GM23338 (cell line): Measurements from ENCODE around the gene GPATCH8. TPM values are rescaled to one million over a fixed set of nuclear protein-coding genes. Genes with fewer than 3 reads are reported as not detected.
A peak's percentile ranks its signal among the peaks of the same experiment; 100 is the strongest.

Experiments
- ATAC-seq: fragments of 200-7000 bp; cut with Tn5 transposase; 3 replicates; pipeline ENCODE4 v1.9.1; 2020
- DNase-seq: peaks from one replicate; pipeline ENCODE4 v3.0.0-alpha.2; 2015; ENCODE audit warnings: low spot score
- H2AFZ ChIP-seq: fragments of 200-600 bp; sonication (generic); 2 replicates; pipeline ENCODE4 v1.8.0; 2016; ENCODE audit warnings: antibody characterized with exemption, mild to moderate bottlenecking, moderate library complexity
- H3F3A ChIP-seq: fragments of 200-600 bp; sonication (generic); replicated peaks from 2 replicates; pipeline ENCODE4 v1.8.0; 2017; ENCODE audit warnings: antibody characterized with exemption, mixed run types, low read depth
- H3K27ac ChIP-seq: fragments of 200-600 bp; sonication (generic); 2 replicates; pipeline ENCODE4 v1.6.1; 2016; ENCODE audit warnings: low read depth
- H3K27me3 ChIP-seq: fragments of 200-600 bp; sonication (generic); 2 replicates; pipeline ENCODE4 v1.8.0; 2016; ENCODE audit warnings: mild to moderate bottlenecking, mixed run types, moderate library complexity; ENCODE audit not compliant: insufficient read depth
- H3K36me3 ChIP-seq: fragments of 200-600 bp; sonication (generic); 2 replicates; pipeline ENCODE4 v1.8.0; 2016; ENCODE audit warnings: mild to moderate bottlenecking; ENCODE audit not compliant: insufficient read depth
- H3K4me1 ChIP-seq: fragments of 200-600 bp; sonication (generic); 2 replicates; pipeline ENCODE4 v1.8.0; 2016; ENCODE audit warnings: mild to moderate bottlenecking, moderate library complexity; ENCODE audit not compliant: insufficient read depth
- H3K4me2 ChIP-seq: fragments of 200-600 bp; sonication (generic); 2 replicates; pipeline ENCODE4 v1.7.1; 2017; ENCODE audit warnings: mixed run types
- H3K4me3 ChIP-seq: fragments of 200-600 bp; sonication (generic); 2 replicates; pipeline ENCODE4 v1.6.1; 2016; ENCODE audit warnings: mixed run types
- H3K79me2 ChIP-seq: fragments of 200-600 bp; sonication (generic); replicated peaks from 2 replicates; pipeline ENCODE4 v1.8.0; 2017; ENCODE audit warnings: mild to moderate bottlenecking; ENCODE audit not compliant: insufficient read depth
- H3K9me2 ChIP-seq: fragments of 200-600 bp; sonication (generic); 2 replicates; pipeline ENCODE4 v1.8.0; 2017; ENCODE audit not compliant: insufficient read depth
- H4K20me1 ChIP-seq: fragments of 200-600 bp; sonication (generic); replicated peaks from 2 replicates; pipeline ENCODE4 v1.8.0; 2017; ENCODE audit warnings: mild to moderate bottlenecking; ENCODE audit not compliant: insufficient read depth
- H3K27ac Mint-ChIP-seq: 2 replicates; pipeline ENCODE4 v1.8.0; 2020; ENCODE audit warnings: inconsistent platforms, mild to moderate bottlenecking, moderate library complexity, mixed read lengths
- H3K27me3 Mint-ChIP-seq: 3 replicates; pipeline ENCODE4 v1.8.0; 2022; ENCODE audit warnings: low read depth, mild to moderate bottlenecking, moderate library complexity, mixed read lengths, inconsistent platforms; ENCODE audit not compliant: insufficient read depth, poor library complexity
- H3K36me3 Mint-ChIP-seq: 3 replicates; pipeline ENCODE4 v1.8.0; 2021; ENCODE audit warnings: low read depth, mild to moderate bottlenecking, inconsistent platforms, moderate library complexity, mixed read lengths
- H3K4me1 Mint-ChIP-seq: 3 replicates; pipeline ENCODE4 v1.8.0; 2020; ENCODE audit warnings: mild to moderate bottlenecking, inconsistent platforms, mixed read lengths
- H3K4me3 Mint-ChIP-seq: 3 replicates; pipeline ENCODE4 v1.8.0; 2021; ENCODE audit warnings: moderate library complexity, mild to moderate bottlenecking, inconsistent platforms, mixed read lengths
- H3K9me3 Mint-ChIP-seq: 3 replicates; pipeline ENCODE4 v1.8.0; 2020; ENCODE audit warnings: moderate library complexity, mild to moderate bottlenecking, inconsistent platforms, mixed read lengths
- CREB1 ChIP-seq: fragments of 250-450 bp; sonication (Bioruptor Pico); IDR thresholded peaks from 2 replicates; pipeline ENCODE4 v1.5.0; 2020; ENCODE audit warnings: low read depth, mild to moderate bottlenecking, moderate library complexity
- CTCF ChIP-seq, 2 experiments: fragments of 200-600 bp in 1 of 2; sonication (generic) in 1 of 2; conservative IDR thresholded peaks; 2 replicates each; pipeline versions ENCODE4 v1.5.1 to v1.6.1; 2016 to 2017; ENCODE audit warnings: antibody characterized with exemption in 2 of 2, low read depth in 2 of 2, mild to moderate bottlenecking in 2 of 2, moderate library complexity in 1 of 2
- ETS1 ChIP-seq: IDR thresholded peaks from 2 replicates; pipeline ENCODE4 v1.6.1; 2016; ENCODE audit warnings: antibody characterized with exemption
- EZH2 ChIP-seq: fragments of 200-600 bp; sonication (generic); IDR thresholded peaks from one replicate; pipeline ENCODE4 v1.8.0; 2017; ENCODE audit warnings: antibody characterized with exemption, mild to moderate bottlenecking, low read depth; ENCODE audit not compliant: unreplicated experiment
- EZH2phosphoT487 ChIP-seq: fragments of 200-600 bp; sonication (generic); IDR thresholded peaks from one replicate; pipeline ENCODE4 v1.8.1; 2018; ENCODE audit warnings: antibody characterized with exemption; ENCODE audit not compliant: unreplicated experiment
- NANOG ChIP-seq: IDR thresholded peaks from 2 replicates; pipeline ENCODE4 v1.6.1; 2016; ENCODE audit warnings: antibody characterized with exemption, borderline replicate concordance
- POLR2AphosphoS5 ChIP-seq: IDR thresholded peaks from 2 replicates; pipeline ENCODE4 v1.6.1; 2016; ENCODE audit warnings: antibody characterized with exemption, low read depth
- REST ChIP-seq: IDR thresholded peaks from one replicate; pipeline ENCODE4 v1.6.1; 2018; ENCODE audit warnings: antibody characterized with exemption; ENCODE audit not compliant: unreplicated experiment
- STAT1 ChIP-seq: IDR thresholded peaks from one replicate; pipeline ENCODE4 v1.6.1; 2016; ENCODE audit warnings: antibody characterized with exemption; ENCODE audit not compliant: unreplicated experiment
- ZNF114 ChIP-seq: fragments of 250-450 bp; sonication (Bioruptor Pico); IDR thresholded peaks from 2 replicates; pipeline ENCODE4 v1.5.0; 2020; ENCODE audit warnings: mild to moderate bottlenecking, moderate library complexity
- ZNF331 ChIP-seq: fragments of 250-450 bp; sonication (Bioruptor Pico); IDR thresholded peaks from 2 replicates; pipeline ENCODE4 v1.5.0; 2020; ENCODE audit warnings: low read depth, mild to moderate bottlenecking, moderate library complexity
- ZNF462 ChIP-seq: fragments of 250-450 bp; sonication (Bioruptor Pico); IDR thresholded peaks from 2 replicates; pipeline ENCODE4 v1.5.0; 2020; ENCODE audit warnings: mild to moderate bottlenecking, moderate library complexity
- polyA plus RNA-seq: library from polyadenylated mRNA; unstranded; fragments of >200 nt; fragmentation: Nextera tagmentation; extraction: Ambion mirVana; gene quantifications from 2 replicates; pipeline ENCODE4 v1.2.1, GENCODE V29; 2016
- total RNA-seq: library from RNA; depleted of rRNA; stranded (reverse); fragments of >200 nt; shearing (Covaris generic); gene quantifications from 2 replicates; pipeline ENCODE4 v1.2.3, GENCODE V29; 2014

GPATCH8 gene
- total and polyA plus RNA-seq, 2 experiments from 2014 or later, result 44.4 to 76.5 TPM

- Mint-ChIP-seq H3K27me3 (peaks cover 44% of the 10 kb centered on the region), H3K4me1 (peaks cover 18% of the 10 kb centered on the region), H3K4me3 (peak overlapping the region; percentile 78), H3K27ac (no peak overlapping the region), H3K36me3 (no peaks in the 10 kb centered on the region; the same call in 2 of the 3 replicates), H3K9me3 (no peaks in the 10 kb centered on the region)
- Histone ChIP-seq H3F3A (0 out of 2 replicates have a peak, but pooled peaks cover 6% of the 10 kb centered on the region), H3K27ac (no peak overlapping the region), H2AFZ (peak overlapping the region; percentile 100), H3K36me3 (no peaks in the 10 kb centered on the region), H3K9me2 (0 out of 2 replicates have a peak, but pooled peaks cover 8% of the 10 kb centered on the region), H3K4me1 (peaks cover 7% of the 10 kb centered on the region), H3K79me2 (no peaks in the 10 kb centered on the region), H4K20me1 (no peaks in the 10 kb centered on the region), H3K27me3 (peaks cover 51% of the 10 kb centered on the region), H3K4me2 (peak overlapping the region; percentile 98), H3K4me3 (peak overlapping the region; percentile 82)
- no peak for DNase-seq
- TF ChIP-seq ZNF331 (CRISPR knock-in tag) (no peak), EZH2 (no peak), POLR2AphosphoS5 (no peak), STAT1 (no peak), ZNF114 (CRISPR knock-in tag) (no peak), REST (no peak), EZH2phosphoT487 (no peak), CTCF (conservative IDR thresholded peaks at IDR 0.05; ENCODE audit: low read depth in 2 of 2) (no peak), CREB1 (CRISPR knock-in tag) (no peak), NANOG (no peak), ETS1 (no peak), ZNF462 (CRISPR knock-in tag) (no peak)
- no peak for ATAC-seq
Observed at GRCh38 chr17:44386182-44386525, 117.1 kb downstream of the GPATCH8 start.
